Measurements from ENCODE around the gene DOCK7. TPM values are rescaled to one million over a fixed set of nuclear protein-coding genes. Genes with fewer than 3 reads are reported as not detected.

The DOCK7 gene
- total and polyA plus RNA-seq, 2 of the 13 experiments (the other 11 are each of a cell fraction or from before 2014, with no cell fraction given), result 45.7 to 67.2 TPM

DNA sequence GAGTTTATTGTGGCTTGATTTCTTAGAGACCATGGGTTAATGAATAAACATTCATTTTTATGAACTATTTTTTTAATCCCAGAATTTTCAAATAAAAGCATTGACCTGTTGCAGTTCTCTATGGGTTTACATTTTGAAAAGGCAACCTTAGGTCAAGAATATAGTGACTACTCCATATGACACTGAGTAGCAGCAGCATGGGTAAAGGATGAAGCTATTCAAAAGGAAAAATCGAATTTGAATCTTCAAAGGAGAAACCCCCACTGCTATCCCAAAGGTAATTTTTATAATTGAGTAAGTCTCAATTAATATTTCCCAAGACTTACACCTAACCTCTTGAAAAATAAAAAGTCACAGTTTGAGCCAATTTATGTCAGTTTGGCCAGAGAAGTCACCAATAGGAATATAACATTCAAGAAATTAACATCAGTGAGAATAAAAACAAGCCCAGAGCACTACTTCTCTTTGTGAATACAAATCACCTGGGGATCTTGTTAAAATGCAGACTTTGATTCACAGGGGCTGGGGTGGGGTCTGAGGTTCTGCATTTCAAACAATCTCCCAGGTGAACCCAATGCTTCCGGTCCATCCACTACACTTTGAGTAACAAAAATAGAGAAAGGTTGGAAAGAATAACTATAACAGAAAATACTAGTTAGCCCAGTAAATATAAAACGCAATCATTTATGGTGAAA lies 211.5 kb downstream of the DOCK7 start:
- H3K9ac ChIP-seq (ENCODE audit: insufficient read depth, low read depth, low read length), result no peak overlapping the region
- 96% methylated on average over 3 of the region's 3 CpGs for WGBS (ENCODE audit: low lambda C conversion rate)
- no peak overlapping the region for H3K4me3 ChIP-seq (replicated peaks in 1 of 3; ENCODE audit: insufficient read depth in 1 of 3, low read depth in 2 of 3, low read length in 3 of 3)
- no peaks in the 10 kb centered on the region for H3K79me2 ChIP-seq (ENCODE audit: insufficient read depth, low read length)
- ChIA-PET CTCF (ENCODE audit: low intra/inter-chr PET ratio, low total read pairs) (no interaction called here), POLR2A (no interaction called here)
- no peak for TF ChIP-seq ZNF556 (CRISPR knock-in tag; IDR thresholded peaks at IDR 0.05; ENCODE audit: borderline replicate concordance)
- TF ChIP-seq ZNF644 (CRISPR knock-in tag; IDR thresholded peaks at IDR 0.05; ENCODE audit: low read depth), result no peak
- no peak for TF ChIP-seq JUN (CRISPR knock-in tag; IDR thresholded peaks at IDR 0.05)
- no peak for TF ChIP-seq TMF1 (CRISPR knock-in tag; IDR thresholded peaks at IDR 0.05; ENCODE audit: low read depth)
- no TSS peak for BruUV-seq (replicated peaks)
- H3K27ac ChIP-seq (ENCODE audit: extremely low read length, insufficient read depth, low read length), result no peak overlapping the region
- H2AFZ ChIP-seq (ENCODE audit: low read length), result no peak overlapping the region
- no peak for DNase-seq (ENCODE audit: low spot score)
- ATAC-seq, result no peak
- H3K4me1 ChIP-seq (ENCODE audit: insufficient read depth, low read length), result peaks cover 15% of the 10 kb centered on the region; the same call in 1 of the 2 replicates
- no peak for FAIRE-seq
- in situ Hi-C loops (cut with HindIII; ENCODE audit: extremely low pct_ligation_motif_present, low pct_unique_long_range_greater_than_20kb), result no loop called here
- no peaks in the 10 kb centered on the region for H3K27me3 ChIP-seq (ENCODE audit: control insufficient read depth in 1 of 2, insufficient read depth in 2 of 2, low read length in 2 of 2)
- no peak overlapping the region for H3K4me2 ChIP-seq (ENCODE audit: low read depth, low read length)
- H3K36me3 ChIP-seq (replicated peaks in 1 of 2; ENCODE audit: control insufficient read depth in 1 of 2, insufficient read depth in 2 of 2, low read length in 2 of 2), result peaks cover 9 to 62% of the 10 kb centered on the region in 2 experiments
- no peaks in the 10 kb centered on the region for H4K20me1 ChIP-seq (ENCODE audit: insufficient read depth, low read length)
- no peaks in the 10 kb centered on the region for H3K9me3 ChIP-seq (ENCODE audit: low read length)
- intact Hi-C loops (cut with micrococcal nuclease; ENCODE audit: unreplicated experiment), result no loop called here

DNA sequence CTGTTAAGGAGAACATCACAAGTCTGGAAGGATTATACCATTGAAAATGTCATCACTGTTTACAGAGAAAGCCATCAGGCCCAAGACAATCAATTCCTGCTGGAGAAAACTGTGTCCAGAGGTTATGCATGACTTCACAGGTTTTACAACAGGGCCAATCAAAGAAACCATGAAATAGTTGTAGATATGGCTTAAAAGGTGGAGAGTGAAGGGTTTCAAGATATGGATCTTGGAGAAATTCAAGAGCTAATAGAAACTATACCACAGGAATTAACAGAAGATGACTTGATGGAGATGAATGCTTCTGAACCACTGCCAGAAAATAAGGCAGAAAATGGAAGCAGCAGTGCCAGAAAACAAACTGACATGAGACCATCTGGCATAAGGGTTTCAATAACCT lies 221.1 kb downstream of the DOCK7 start:
- H3K9me3 ChIP-seq (ENCODE audit: low read length), result no peaks in the 10 kb centered on the region
- no peaks in the 10 kb centered on the region for H3K27me3 ChIP-seq (ENCODE audit: control insufficient read depth in 1 of 2, insufficient read depth in 2 of 2, low read length in 2 of 2)
- no peaks in the 10 kb centered on the region for H3K79me2 ChIP-seq (ENCODE audit: insufficient read depth, low read length)
- CTCF ChIA-PET (ENCODE audit: low intra/inter-chr PET ratio, low total read pairs), result no interaction called here
- no peak overlapping the region for H3K27ac ChIP-seq (ENCODE audit: extremely low read length, insufficient read depth, low read length)
- no peak overlapping the region for H3K9ac ChIP-seq (ENCODE audit: insufficient read depth, low read depth, low read length)
- POLR2A ChIA-PET, result no interaction called here
- no peak overlapping the region for H3K4me3 ChIP-seq (replicated peaks in 1 of 3; ENCODE audit: insufficient read depth in 1 of 3, low read depth in 2 of 3, low read length in 3 of 3)
- no peaks in the 10 kb centered on the region for H4K20me1 ChIP-seq (ENCODE audit: insufficient read depth, low read length)
- DNase-seq (ENCODE audit: low spot score), result no peak
- in situ Hi-C loops (cut with HindIII; ENCODE audit: extremely low pct_ligation_motif_present, low pct_unique_long_range_greater_than_20kb), result no loop called here
- no peak overlapping the region for H3K4me2 ChIP-seq (ENCODE audit: low read depth, low read length)
- no peak overlapping the region for H2AFZ ChIP-seq (ENCODE audit: low read length)
- peaks cover 6 to 62% of the 10 kb centered on the region in 2 experiments for H3K36me3 ChIP-seq (replicated peaks in 1 of 2; ENCODE audit: control insufficient read depth in 1 of 2, insufficient read depth in 2 of 2, low read length in 2 of 2)
- FAIRE-seq, result no peak
- TF ChIP-seq ZNF460 (CRISPR knock-in tag; IDR thresholded peaks at IDR 0.05; ENCODE audit: borderline replicate concordance) (no peak), GATA4 (IDR thresholded peaks at IDR 0.05; ENCODE audit: borderline replicate concordance, low read depth) (no peak), FOXK1 (CRISPR knock-in tag; IDR thresholded peaks at IDR 0.05; ENCODE audit: borderline replicate concordance, low read depth) (no peak), RFX1 (IDR thresholded peaks at IDR 0.05) (no peak)
- TF ChIP-seq, protein P1, sequence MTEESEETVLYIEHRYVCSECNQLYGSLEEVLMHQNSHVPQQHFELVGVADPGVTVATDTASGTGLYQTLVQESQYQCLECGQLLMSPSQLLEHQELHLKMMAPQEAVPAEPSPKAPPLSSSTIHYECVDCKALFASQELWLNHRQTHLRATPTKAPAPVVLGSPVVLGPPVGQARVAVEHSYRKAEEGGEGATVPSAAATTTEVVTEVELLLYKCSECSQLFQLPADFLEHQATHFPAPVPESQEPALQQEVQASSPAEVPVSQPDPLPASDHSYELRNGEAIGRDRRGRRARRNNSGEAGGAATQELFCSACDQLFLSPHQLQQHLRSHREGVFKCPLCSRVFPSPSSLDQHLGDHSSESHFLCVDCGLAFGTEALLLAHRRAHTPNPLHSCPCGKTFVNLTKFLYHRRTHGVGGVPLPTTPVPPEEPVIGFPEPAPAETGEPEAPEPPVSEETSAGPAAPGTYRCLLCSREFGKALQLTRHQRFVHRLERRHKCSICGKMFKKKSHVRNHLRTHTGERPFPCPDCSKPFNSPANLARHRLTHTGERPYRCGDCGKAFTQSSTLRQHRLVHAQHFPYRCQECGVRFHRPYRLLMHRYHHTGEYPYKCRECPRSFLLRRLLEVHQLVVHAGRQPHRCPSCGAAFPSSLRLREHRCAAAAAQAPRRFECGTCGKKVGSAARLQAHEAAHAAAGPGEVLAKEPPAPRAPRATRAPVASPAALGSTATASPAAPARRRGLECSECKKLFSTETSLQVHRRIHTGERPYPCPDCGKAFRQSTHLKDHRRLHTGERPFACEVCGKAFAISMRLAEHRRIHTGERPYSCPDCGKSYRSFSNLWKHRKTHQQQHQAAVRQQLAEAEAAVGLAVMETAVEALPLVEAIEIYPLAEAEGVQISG (CRISPR knock-in tag; IDR thresholded peaks at IDR 0.05), result no peak
- TF ChIP-seq, protein P2, sequence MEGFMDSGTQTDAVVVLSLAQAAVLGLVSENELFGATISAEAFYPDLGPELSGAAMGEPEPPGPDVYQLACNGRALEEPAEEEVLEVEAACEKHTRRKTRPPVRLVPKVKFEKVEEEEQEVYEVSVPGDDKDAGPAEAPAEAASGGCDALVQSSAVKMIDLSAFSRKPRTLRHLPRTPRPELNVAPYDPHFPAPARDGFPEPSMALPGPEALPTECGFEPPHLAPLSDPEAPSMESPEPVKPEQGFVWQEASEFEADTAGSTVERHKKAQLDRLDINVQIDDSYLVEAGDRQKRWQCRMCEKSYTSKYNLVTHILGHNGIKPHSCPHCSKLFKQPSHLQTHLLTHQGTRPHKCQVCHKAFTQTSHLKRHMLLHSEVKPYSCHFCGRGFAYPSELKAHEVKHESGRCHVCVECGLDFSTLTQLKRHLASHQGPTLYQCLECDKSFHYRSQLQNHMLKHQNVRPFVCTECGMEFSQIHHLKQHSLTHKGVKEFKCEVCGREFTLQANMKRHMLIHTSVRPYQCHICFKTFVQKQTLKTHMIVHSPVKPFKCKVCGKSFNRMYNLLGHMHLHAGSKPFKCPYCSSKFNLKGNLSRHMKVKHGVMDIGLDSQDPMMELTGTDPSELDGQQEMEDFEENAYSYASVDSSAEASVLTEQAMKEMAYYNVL (CRISPR knock-in tag; IDR thresholded peaks at IDR 0.05; ENCODE audit: borderline replicate concordance), result no peak
- TF ChIP-seq, protein P3, sequence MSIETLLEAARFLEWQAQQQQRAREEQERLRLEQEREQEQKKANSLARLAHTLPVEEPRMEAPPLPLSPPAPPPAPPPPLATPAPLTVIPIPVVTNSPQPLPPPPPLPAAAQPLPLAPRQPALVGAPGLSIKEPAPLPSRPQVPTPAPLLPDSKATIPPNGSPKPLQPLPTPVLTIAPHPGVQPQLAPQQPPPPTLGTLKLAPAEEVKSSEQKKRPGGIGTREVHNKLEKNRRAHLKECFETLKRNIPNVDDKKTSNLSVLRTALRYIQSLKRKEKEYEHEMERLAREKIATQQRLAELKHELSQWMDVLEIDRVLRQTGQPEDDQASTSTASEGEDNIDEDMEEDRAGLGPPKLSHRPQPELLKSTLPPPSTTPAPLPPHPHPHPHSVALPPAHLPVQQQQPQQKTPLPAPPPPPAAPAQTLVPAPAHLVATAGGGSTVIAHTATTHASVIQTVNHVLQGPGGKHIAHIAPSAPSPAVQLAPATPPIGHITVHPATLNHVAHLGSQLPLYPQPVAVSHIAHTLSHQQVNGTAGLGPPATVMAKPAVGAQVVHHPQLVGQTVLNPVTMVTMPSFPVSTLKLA (IDR thresholded peaks at IDR 0.05), result no peak
- intact Hi-C loops (cut with micrococcal nuclease; ENCODE audit: unreplicated experiment), result no loop called here
- ATAC-seq, result no peak
- BruUV-seq (replicated peaks), result no TSS peak
- no peaks in the 10 kb centered on the region for H3K4me1 ChIP-seq (ENCODE audit: insufficient read depth, low read length)

All from HepG2 (cell line).